Measurements from ENCODE around the gene PPP2R3A.
A peak's percentile ranks its signal among the peaks of the same experiment; 100 is the strongest.
"Not testable (repeated sequence)": the region's sequence is repeated elsewhere in the genome, so short reads cannot be mapped to it uniquely, and the experiment has no call there.

PPP2R3A gene

GRCh38 chr3:136105044-136105443, 139.5 kb downstream of the PPP2R3A start:
- peak; percentile 26 for DNase-seq

- DNase-seq = no peak
Observed at GRCh38 chr3:136106101-136106500, 140.6 kb downstream of the PPP2R3A start.

GRCh38 chr3:136109499-136109898, 144.0 kb downstream of the PPP2R3A start:
- DNase-seq = no peak

- no peak for DNase-seq
Observed at GRCh38 chr3:136110481-136110880, 145.0 kb downstream of the PPP2R3A start.

- DNase-seq = no peak
Observed at GRCh38 chr3:136114421-136114820, 148.9 kb downstream of the PPP2R3A start.

GRCh38 chr3:136119332-136119731, 153.8 kb downstream of the PPP2R3A start:
- DNase-seq = not testable (repeated sequence)

- DNase-seq = not testable (repeated sequence)
Observed at GRCh38 chr3:136119783-136120182, 154.3 kb downstream of the PPP2R3A start.

- no peak for DNase-seq
Observed at GRCh38 chr3:136120373-136121348, 155.1 kb downstream of the PPP2R3A start.

GRCh38 chr3:136122006-136122405, 156.5 kb downstream of the PPP2R3A start:
- no peak for DNase-seq

GRCh38 chr3:136131647-136132046, 166.1 kb downstream of the PPP2R3A start:
- DNase-seq = not testable (repeated sequence)

GRCh38 chr3:136134091-136134490, 168.6 kb downstream of the PPP2R3A start:
- no peak for DNase-seq

GRCh38 chr3:136135039-136135802, 169.7 kb downstream of the PPP2R3A start:
- DNase-seq = peak; percentile 91

GRCh38 chr3:136136454-136136853, 170.9 kb downstream of the PPP2R3A start:
- no peak for DNase-seq

GRCh38 chr3:136141291-136141785, 175.8 kb downstream of the PPP2R3A start:
- peak; percentile 27 for DNase-seq

- DNase-seq = no peak
Observed at GRCh38 chr3:136141891-136142290, 176.4 kb downstream of the PPP2R3A start.

GRCh38 chr3:136142592-136142991, 177.1 kb downstream of the PPP2R3A start:
- no peak for DNase-seq

GRCh38 chr3:136144397-136144796, 178.9 kb downstream of the PPP2R3A start:
- DNase-seq = not testable (repeated sequence)

GRCh38 chr3:136146981-136147729, 181.6 kb downstream of the PPP2R3A start:
- no peak for DNase-seq

GRCh38 chr3:136149667-136150066, 184.1 kb downstream of the PPP2R3A start:
- DNase-seq = no peak

GRCh38 chr3:136151219-136151618, 185.7 kb downstream of the PPP2R3A start:
- no peak for DNase-seq

GRCh38 chr3:136152176-136152843, 186.8 kb downstream of the PPP2R3A start:
- peak; percentile 42 for DNase-seq

GRCh38 chr3:136152963-136153362, 187.4 kb downstream of the PPP2R3A start:
- DNase-seq = no peak

Measured in GF-D8 (cell line).